Activated T-helper 1 cell treated with anti-CD3 and anti-CD28 coated beads, Interleukin-2, amount 50 U/mL, for 16 hours (primary cell): Measurements from ENCODE around the gene RELL1.
A peak's percentile ranks its signal among the peaks of the same experiment; 100 is the strongest.

ENCODE experiments used
- DNase-seq, 2 donors: peaks; one replicate each; pipeline ENCODE4 v3.0.0-alpha.2; 2020; ENCODE audit warnings: low read depth in 1 of 2, low spot score in 1 of 2

RELL1 gene

DNA sequence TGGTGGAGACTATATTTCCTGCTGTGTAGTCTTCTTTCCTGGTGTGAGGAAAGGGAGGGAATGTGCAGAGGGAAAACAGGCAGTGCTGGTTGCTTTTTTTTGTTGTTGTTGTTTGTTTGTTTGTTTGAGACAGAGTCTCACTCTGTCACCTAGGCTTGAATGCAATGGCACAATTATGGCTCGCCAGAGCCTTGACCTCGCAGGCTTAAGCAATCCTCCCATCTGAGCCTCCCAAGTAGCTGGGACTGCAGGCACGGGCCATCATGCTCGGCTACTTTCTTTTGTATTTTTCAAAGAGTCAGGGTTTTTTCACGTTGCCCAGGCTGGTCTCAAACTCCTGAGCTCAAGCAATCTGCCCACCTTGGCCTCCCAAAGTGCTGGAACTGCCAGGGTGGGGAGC, 82.5 kb downstream of the RELL1 start:
- DNase-seq, result no peak

DNA sequence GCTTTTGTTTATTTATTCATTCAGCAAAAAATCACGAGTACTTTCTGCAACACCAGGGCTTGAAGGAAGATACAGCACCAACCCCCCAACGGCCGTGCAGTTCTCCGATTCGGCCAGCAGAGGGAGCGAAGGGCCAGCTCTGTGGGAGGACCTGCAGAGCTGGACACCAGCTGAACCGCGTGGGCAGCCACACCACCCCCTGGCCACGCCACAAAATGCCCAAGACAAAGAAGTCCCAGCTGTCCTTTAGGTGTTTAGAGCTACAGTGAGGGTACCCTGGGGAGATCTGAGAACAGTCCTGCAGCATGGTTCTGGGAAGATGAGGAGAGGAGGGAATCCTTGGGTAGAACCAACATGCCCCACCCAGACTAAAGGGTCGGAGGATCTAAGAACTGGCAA, 83.1 kb downstream of the RELL1 start:
- peak; percentile 54 to 66 for DNase-seq

DNA sequence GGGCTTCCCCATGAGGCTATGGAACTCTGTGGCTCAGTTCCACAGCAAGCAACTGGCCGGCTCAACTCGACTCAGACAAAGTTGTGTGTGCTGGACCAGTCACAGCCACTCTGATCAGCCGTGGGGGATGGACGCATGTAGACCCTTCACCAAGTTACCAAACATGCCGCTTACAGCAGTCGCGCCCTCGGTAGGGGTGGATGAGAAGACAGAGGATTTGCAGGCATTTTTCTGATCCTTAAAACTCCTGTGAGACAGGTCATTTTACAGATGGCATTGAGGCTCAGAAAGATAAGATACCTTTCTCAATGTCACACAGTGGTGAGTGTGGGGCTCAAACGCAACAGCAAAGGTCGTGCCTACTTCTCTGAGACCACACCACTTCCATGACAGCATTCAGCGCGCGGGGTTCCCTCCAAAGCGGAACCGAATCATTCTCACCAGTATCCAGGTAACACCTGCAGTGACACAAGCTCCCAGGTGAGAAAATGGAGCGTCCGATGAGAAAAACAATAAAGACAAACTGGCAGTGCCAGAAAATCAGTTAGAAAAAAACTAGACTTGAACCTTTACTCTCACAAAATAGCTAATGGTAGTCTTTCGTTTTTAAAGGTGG, 83.6 kb downstream of the RELL1 start:
- no peak for DNase-seq

DNA sequence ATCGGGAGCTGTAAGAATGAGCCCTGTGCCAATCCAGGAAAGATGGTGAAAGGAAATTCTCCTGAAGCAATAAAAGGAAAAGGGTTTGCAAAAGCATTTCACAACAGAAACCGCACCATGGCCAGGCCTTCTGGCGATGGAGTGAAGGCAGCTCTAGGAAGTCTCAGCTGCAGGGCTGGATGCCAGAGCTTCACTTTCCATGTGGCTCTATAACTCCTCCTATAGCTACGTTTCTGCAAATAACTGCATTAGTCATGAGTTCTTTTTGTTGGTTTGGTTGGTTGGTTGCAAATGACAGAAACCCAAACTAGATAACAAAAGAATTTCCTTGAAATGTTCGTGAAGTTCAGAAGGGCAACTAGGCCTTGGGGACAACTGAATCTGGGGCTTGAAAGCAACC, 84.6 kb downstream of the RELL1 start:
- no peak for DNase-seq

DNA sequence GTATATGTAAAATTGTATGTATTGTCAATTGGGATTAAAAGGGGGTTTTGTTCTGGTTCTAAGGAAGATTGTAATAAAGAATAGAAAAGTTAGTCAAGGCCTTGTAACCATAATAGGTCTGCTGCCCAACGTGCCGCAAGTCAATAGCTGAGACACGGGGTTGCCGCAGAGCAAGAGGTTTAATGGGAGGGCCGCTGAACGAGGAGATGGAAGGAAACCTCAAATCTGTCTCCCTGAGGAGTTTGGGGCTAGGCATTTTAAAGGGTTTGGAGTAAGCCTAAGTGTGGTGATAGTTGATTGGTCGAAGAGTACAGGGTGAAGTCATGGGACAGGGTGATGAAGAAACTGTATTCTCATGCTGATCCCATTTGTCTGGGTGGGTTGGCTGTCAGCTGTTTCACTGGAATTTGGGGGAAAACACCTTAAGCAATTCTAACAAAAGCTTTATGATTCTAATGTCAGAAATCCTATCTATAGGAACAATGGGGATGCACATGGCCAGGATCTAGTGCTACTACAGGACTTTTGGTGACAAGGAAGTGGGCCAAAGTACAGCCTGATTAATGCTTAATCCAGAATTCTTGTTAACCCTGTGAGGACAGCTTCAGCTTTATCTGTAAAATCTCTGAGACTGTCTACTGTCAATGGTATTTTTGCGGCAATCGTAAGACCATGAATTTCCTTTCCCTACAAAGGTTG, 86.9 kb downstream of the RELL1 start:
- DNase-seq, result no peak

DNA sequence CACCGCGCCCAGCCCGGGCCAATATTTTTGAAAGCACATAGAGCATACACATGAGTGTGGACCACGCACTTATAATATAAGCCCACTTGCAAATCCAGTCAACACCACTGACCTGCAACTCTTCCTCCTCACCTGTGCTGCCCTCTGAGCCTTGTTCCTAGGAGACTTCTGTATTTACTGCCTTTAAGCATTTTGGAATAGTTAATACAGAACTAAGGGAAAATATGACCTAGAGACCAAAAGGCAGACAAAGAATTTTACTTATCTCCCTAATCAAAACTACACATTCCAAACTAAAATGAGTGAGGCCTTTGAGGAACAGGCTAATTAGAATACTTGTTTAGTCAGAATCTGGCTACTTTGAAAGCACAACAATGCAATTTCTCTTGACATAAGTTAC, 89.1 kb downstream of the RELL1 start:
- no peak for DNase-seq

DNA sequence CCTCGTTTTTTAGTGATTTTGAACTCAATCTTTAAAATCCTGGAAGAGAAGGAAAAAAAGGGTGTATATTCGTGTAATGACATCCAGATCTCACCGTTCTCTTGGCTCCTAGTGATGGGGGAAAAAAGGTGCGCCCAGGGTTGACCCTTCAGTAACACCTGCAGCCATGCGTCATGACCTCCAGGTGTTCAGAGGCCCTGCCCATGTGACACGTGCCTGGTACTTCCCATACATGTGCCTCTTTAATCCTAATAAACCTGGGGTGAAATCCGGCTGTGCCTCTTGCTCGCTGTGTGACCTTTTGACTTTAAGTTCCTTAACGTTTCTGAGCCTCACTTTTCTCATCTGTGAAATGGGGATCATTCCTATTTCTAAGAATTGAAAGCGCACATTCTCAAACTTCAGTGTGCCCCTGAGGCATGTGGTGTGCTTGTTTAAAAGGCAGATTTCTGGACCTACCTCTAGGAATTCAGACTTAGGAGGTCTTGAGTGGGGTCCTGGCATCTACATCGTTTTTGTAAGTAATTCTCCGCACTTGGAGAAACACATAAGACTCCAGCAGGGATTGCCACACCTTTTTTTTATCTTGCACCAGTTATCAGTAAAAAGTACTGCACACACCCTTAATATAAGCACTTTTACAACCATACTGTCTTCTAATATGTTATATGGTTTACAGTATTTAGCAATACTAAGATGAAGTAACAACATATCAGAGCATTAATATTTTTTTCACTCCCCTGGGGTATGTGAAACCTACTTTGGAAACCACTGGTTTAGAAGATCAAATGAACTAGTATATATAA, 90.1 kb downstream of the RELL1 start:
- DNase-seq, result no peak

DNA sequence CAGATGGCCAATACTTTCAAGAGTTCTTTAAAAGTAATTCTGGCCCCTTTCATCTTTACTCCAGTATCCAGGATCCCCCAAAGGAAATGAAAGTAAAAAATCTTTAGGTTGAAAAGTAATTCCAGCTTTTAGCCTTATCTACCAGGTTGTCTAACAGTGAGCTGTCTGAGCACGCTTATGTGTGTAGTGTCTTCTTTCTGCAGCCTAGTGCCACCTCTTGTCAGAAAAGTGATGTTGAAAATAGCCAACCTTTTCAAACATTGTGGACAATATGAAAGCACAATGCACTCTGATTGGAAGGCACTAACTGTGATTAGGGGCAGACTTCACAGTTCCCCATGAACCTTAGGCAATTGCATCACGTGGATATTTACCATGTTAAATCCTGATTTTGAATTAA, 92.1 kb downstream of the RELL1 start:
- no peak for DNase-seq

DNA sequence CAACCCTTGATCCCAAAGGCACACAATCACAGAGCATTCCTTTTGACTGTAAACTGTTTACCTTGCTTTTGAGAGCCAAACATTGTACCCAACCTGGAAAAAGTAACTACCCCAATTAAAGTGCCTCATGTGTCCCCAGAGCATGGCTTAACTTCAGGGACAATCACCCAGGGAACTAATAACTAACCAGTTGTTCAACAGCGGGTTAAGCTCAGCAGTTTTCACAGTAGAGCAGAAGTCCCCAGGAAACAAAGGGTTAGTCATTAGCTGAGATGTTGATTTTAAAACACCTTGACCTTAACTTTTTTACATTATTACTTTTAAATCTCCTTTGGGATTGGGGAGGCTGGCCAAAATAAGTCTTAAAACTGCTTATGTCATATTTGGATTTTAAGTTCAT, 94.8 kb downstream of the RELL1 start:
- DNase-seq, result no peak

DNA sequence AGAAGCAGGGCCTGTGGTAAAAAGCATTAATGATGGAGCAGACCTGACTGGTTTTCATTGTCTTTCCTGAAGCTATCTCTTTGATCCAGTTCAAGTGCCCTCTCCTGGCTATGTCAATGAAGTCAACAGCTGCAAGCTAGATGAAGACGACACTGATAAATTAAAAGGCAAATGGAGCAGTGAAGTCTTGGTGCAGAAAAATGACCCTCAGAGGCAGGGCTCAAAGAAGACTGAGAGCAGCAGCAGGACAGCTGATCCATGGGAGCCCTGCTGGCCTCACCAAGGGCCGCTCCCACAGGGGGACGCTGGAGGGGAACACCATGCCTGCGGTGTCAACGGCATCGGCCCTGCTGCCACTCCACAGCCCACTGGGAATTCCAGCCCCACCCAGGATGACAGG, 96.2 kb downstream of the RELL1 start:
- DNase-seq, result no peak

DNA sequence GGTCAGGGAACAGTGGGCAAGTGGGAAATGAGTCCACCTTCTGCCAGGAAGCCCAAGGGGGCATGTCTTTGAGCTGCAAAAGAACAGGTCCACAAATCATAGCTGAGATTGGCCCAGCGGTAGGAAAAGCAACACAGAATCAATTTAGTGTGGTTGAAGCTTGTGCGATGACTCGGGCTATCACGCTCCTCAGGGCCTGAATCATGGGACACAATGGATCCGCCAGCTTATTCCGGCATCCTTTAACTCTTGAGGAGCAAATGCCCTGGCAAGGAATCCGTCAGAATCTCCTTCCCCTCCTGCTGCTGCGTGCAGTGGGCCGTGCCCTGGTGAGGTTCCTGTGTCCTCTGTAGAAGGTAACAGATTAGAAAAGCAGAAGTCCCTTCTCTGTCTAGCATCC, 98.0 kb downstream of the RELL1 start:
- no peak for DNase-seq

DNA sequence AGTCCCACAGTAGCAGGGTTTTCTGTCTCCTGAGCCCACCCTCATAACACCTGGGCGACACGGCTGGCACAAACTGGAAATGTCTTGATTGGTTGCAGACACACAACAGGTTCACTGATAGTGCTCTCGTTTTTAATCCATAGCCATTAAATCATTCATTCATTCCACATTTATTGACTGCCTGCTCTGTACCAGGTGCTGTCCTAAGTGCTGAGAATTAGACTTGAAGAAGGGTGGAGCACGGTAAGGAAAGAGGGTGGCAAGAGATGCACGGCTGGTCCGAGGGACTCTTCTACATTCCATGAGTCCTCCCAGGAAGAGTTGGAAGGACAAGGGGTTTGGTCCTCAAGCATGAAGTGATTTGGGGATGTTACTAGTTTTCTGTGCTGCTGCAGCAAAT, 100.0 kb downstream of the RELL1 start:
- DNase-seq, result no peak

DNA sequence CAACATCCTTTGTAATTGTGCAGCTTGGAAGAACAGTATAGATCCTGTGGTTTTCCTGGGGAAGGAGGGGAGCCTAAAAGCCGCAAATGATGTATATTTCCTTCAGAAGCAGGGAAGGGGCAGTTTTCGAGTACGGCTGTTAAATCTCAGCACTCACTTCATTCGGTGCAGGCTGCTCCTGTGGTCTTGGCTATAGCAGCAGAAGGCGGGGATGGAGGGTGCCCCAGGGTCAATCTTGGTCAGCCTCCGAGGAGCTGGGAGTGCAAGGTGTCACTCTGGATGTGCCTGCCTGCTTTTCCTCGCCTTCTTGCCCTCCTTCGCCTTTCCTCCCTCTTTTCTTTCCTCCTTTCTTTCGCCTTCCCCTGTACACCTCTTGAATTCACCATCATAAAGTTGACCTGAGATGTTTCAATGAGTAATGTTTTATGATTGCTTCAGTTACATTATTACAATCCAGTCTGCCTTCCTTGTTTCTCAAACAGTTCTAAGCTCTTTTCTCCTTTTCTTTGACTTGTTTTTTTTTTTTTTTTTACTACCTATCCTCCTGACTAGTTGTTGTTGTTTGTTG, 101.6 kb downstream of the RELL1 start:
- no peak for DNase-seq

DNA sequence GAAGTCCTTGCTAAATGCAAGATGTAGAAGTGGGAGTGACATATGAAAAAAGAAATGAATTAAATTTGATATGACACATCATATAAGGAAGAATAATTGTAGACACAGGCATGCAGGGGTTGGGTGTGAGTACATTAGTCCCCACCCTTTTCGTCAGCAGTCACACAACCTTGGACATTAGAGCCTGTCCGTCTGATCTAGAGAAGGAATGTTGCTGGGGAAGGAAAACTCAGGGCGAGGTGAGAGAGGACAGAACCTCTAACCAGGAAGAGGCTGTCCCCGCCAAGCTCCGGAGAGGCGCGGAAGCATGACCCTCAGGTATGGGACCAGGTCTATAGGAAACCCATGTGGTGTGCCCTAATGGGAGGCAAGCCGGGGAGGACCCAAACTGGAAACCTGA, 102.1 kb downstream of the RELL1 start:
- DNase-seq, result no peak

DNA sequence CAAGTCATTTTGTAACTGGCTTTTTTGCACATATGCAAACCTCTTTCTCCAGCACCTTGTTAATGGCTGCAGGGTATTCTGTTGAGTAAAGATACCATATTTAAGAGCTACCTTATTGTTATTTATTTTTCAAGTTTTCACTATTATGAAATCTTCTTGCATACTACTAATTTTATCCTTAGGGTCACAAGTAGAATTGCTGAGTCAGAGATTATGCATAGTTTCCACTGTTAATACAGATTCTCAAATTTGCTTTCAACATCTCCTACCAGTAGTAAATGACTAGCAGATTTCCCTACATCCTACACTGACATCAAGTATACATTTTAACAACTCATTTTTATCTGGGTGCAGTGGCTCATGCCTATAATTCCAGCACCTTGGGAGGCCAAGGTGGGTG, 112.6 kb downstream of the RELL1 start:
- no peak for DNase-seq

DNA sequence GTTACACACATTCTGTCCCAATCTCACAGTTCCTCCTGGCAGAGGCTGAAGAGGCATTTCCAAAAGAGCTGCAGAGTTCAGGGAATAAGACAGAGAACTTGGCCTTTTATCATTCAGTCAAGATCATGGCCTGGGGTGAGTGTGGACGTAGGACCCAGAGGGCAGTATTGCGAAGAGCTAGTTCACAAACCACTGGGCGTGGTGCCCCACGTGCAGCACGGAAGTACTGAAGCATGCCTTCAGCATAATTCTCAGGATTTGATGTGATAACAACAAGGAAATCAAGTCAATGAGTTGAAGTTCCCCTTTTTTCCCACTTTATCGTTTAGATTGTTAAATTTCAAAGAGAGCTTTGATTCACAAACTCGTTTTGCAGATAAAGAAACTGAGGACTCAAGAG, 117.7 kb downstream of the RELL1 start:
- no peak for DNase-seq

DNA sequence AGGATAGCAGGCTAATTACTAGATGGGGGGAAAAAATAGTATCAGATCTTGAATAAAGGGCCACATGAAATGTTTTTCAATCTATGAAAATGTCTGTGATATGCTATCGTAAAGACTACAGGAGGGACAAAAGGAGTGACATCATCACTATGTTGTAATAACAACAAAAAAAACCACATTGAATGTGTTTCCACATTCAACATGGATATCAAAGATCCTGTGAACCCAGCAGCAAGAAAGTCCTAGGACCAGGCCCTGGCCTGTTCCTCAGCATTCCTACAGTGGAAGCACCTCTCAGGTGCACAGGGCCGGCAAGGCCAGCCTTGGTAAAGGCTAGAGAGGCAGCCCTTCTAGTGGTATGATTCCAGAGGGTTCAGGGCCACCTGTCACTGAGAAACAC, 118.3 kb downstream of the RELL1 start:
- no peak for DNase-seq

DNA sequence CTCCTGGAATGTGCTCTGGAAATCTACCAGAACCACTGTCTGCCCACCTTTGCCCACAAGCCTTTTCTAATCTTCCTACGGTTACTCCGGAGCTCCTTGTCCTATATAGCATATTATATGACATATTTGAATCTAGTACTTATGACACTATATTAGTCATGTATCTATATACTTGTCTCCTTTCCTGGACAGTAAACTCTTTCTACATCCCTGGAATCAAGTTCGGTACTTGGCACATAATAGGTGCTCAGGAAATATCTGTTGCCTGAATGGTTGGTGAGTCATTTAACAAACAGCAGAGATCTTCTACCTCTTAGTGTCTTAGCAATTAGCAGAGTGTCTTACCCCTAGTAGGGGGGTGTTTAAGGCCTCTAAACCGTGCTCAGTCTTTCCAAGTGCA, 123.6 kb downstream of the RELL1 start:
- DNase-seq, result no peak

DNA sequence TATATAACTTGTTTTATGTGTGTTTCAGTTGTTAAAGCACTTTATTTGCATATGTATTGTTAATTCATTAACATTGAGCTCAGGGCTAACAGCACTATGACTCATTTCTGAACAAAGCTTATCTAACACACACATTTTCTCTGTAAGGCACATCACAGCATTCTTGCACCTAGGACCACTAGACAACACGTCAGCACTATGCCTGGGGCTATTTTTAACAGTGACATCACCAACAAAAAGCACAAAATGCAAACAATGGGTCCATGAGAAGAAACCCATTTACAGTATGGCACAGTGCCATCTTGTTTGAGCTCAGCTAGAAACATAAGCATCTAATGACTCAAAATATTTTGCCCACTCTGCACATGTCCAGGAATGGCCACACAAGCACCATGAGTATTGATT, 124.4 kb downstream of the RELL1 start:
- DNase-seq, result no peak

DNA sequence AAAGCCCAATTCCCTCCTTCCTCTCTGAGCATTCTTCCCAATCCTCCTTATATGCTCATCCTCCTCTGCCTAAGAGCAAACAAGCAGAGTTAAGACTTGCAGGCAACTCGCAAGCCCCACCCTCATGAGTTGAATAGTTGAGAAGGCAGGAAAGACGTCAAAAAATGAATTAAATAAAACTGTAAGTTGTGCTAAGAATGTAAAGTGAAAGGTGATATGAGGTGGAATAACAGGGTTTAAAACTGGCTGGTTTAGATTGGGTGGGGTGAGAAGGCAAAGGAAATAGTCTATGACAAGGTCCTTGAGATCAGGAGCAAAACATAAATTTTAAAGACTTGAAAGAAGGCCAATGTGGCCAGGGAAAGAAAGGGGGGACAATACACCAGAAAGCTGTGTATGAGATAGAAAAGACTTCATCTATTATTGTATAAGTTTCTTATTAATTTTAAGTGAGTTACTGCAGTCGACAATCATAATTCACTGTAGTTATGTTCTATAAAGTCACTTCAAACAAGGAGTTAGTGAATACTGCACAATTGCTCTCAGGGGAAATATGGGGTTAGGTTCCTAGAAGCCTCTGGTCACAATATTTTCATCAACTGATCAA, 124.9 kb downstream of the RELL1 start:
- DNase-seq, result no peak
